Trophoblast cell (in vitro differentiated cells and primary cell): ENCODE data around the gene IL11.

Source experiments
- DNase-seq, 2 donors: peaks; one replicate each; pipeline ENCODE4 v3.0.0-alpha.2; 2016
- H2AFZ ChIP-seq: 2 replicates; pipeline ENCODE4 v1.6.1; 2013; ENCODE audit warnings: low read length, moderate library complexity, mild to moderate bottlenecking; ENCODE audit not compliant: insufficient read depth, poor library complexity
- H2AK5ac ChIP-seq: 2 replicates; pipeline ENCODE4 v1.6.1; 2013; ENCODE audit warnings: mild to moderate bottlenecking, low read length
- H2BK120ac ChIP-seq: 2 replicates; pipeline ENCODE4 v1.6.1; 2013; ENCODE audit warnings: low read length, mild to moderate bottlenecking, moderate library complexity; ENCODE audit not compliant: insufficient read depth, poor library complexity
- H2BK12ac ChIP-seq: 2 replicates; pipeline ENCODE4 v1.6.1; 2013; ENCODE audit warnings: mild to moderate bottlenecking, low read length, moderate library complexity
- H2BK5ac ChIP-seq: 2 replicates; pipeline ENCODE4 v1.6.1; 2013; ENCODE audit warnings: low read length, low read depth, moderate library complexity, mild to moderate bottlenecking; ENCODE audit not compliant: poor library complexity
- H3K14ac ChIP-seq: 2 replicates; pipeline ENCODE4 v1.6.1; 2013; ENCODE audit warnings: mild to moderate bottlenecking, low read length
- H3K18ac ChIP-seq: 2 replicates; pipeline ENCODE4 v1.6.1; 2013; ENCODE audit warnings: mild to moderate bottlenecking, low read length
- H3K23ac ChIP-seq: 2 replicates; pipeline ENCODE4 v1.6.1; 2013; ENCODE audit warnings: low read length
- H3K27ac ChIP-seq: 2 replicates; pipeline ENCODE4 v1.5.1; 2013; ENCODE audit warnings: low read depth, mild to moderate bottlenecking, inconsistent platforms, low read length, moderate library complexity
- H3K27me3 ChIP-seq: 2 replicates; pipeline ENCODE4 v1.6.1; 2013; ENCODE audit warnings: inconsistent platforms, mild to moderate bottlenecking, low read length, moderate library complexity; ENCODE audit not compliant: insufficient read depth
- H3K36me3 ChIP-seq, 2 experiments: 1 replicate in 1 of 2; 2 replicates in 1 of 2; pipeline ENCODE4 v1.6.1; 2013; ENCODE audit warnings: low read length in 2 of 2, mild to moderate bottlenecking in 2 of 2, moderate library complexity in 1 of 2; ENCODE audit not compliant: insufficient read depth in 2 of 2, control insufficient read depth in 1 of 2
- H3K4ac ChIP-seq: 2 replicates; pipeline ENCODE4 v1.6.1; 2013; ENCODE audit warnings: low read depth, mild to moderate bottlenecking, low read length, moderate library complexity
- H3K4me1 ChIP-seq, 2 experiments: 1 replicate in 1 of 2; 2 replicates in 1 of 2; pipeline ENCODE4 v1.6.1; 2013; ENCODE audit warnings: low read length in 2 of 2, mild to moderate bottlenecking in 2 of 2, moderate library complexity in 1 of 2; ENCODE audit not compliant: insufficient read depth in 2 of 2, control insufficient read depth in 1 of 2
- H3K4me2 ChIP-seq: 2 replicates; pipeline ENCODE4 v1.6.1; 2013; ENCODE audit warnings: inconsistent platforms, mild to moderate bottlenecking, low read length, moderate library complexity
- H3K4me3 ChIP-seq: 2 replicates; pipeline ENCODE4 v1.5.1; 2013; ENCODE audit warnings: mild to moderate bottlenecking, low read depth, low read length, inconsistent platforms
- H3K79me1 ChIP-seq: one replicate; pipeline ENCODE4 v1.6.1; 2013; ENCODE audit warnings: low read length
- H3K79me2 ChIP-seq: 2 replicates; pipeline ENCODE4 v1.6.1; 2013; ENCODE audit warnings: low read length, mild to moderate bottlenecking; ENCODE audit not compliant: control insufficient read depth, insufficient read depth, poor library complexity
- H3K9ac ChIP-seq: 2 replicates; pipeline ENCODE4 v1.6.1; 2013; ENCODE audit warnings: mild to moderate bottlenecking, low read length
- H3K9me3 ChIP-seq: 2 replicates; pipeline ENCODE4 v1.6.1; 2013; ENCODE audit warnings: low read depth, mild to moderate bottlenecking, control low read depth, inconsistent platforms, low read length; ENCODE audit not compliant: insufficient read depth
- H4K12ac ChIP-seq: 2 replicates; pipeline ENCODE4 v1.6.1; 2013; ENCODE audit warnings: low read depth, mild to moderate bottlenecking, low read length, moderate library complexity
- H4K8ac ChIP-seq: 2 replicates; pipeline ENCODE4 v1.6.1; 2013; ENCODE audit warnings: low read depth, mild to moderate bottlenecking, low read length, moderate library complexity
- H4K91ac ChIP-seq: one replicate; pipeline ENCODE4 v1.6.1; 2013; ENCODE audit warnings: low read depth, mild to moderate bottlenecking, low read length, moderate library complexity
- WGBS: extraction: QIAGEN DNeasy Blood & Tissue Kit; methylation state at CpG from one replicate; pipeline ENCODE4 v1.1.7; 2013; ENCODE audit warnings: missing lambda C conversion rate; ENCODE audit not compliant: insufficient read length, insufficient coverage; ENCODE audit errors: extremely low coverage; 5-methylcytosine and 5-hydroxymethylcytosine counted together

IL11 gene

GRCh38 chr19:55354698-55355212 lies 15.5 kb downstream of the IL11 start, which contains the start of gene COX6B2:
COX6B2 (minus strand) TSS chr19:55354719; CDS start chr19:55354521, 198 bp downstream.
- peaks cover 8% of the 10 kb centered on the region for H3K9me3 ChIP-seq
- peaks cover 1% of the 10 kb centered on the region for H3K79me1 ChIP-seq
- H2BK12ac ChIP-seq: no peak within 1 kb of the TSS
- no peak within 1 kb of the TSS for H3K14ac ChIP-seq
- no peak within 1 kb of the TSS for H3K23ac ChIP-seq
- no peaks in the 10 kb centered on the region for H3K79me2 ChIP-seq
- DNase-seq: no peak
- no peak within 1 kb of the TSS for H2BK5ac ChIP-seq
- no CpG with 5 or more reads among the region's 43 CpGs for WGBS
- H3K4ac ChIP-seq: no peak within 1 kb of the TSS
- peaks cover 16% of the 10 kb centered on the region for H3K27me3 ChIP-seq
- H4K91ac ChIP-seq: no peak within 1 kb of the TSS
- no peak within 1 kb of the TSS for H3K9ac ChIP-seq
- H3K4me2 ChIP-seq: peak within 1 kb of the TSS; percentile 82
- H3K4me1 ChIP-seq: peaks cover 4 to 15% of the 10 kb centered on the region in 2 experiments
- H2BK120ac ChIP-seq: no peak within 1 kb of the TSS
- no peak within 1 kb of the TSS for H3K27ac ChIP-seq
- H3K18ac ChIP-seq: no peak within 1 kb of the TSS
- no peaks in the 10 kb centered on the region for H3K36me3 ChIP-seq
- H2AK5ac ChIP-seq: no peak within 1 kb of the TSS
- no peak within 1 kb of the TSS for H4K8ac ChIP-seq
- H3K4me3 ChIP-seq: peak within 1 kb of the TSS; percentile 65
- no peak within 1 kb of the TSS for H4K12ac ChIP-seq
- H2AFZ ChIP-seq: peak within 1 kb of the TSS; percentile 51

- Histone ChIP-seq H3K27me3 (peaks cover 16% of the 10 kb centered on the region), H3K27ac (no peak overlapping the region), H4K12ac (no peak overlapping the region), H2BK5ac (no peak overlapping the region), H3K18ac (no peak overlapping the region), H4K8ac (no peak overlapping the region), H3K9me3 (peaks cover 8% of the 10 kb centered on the region), H2BK120ac (no peak overlapping the region), H2BK12ac (no peak overlapping the region), H3K79me2 (no peaks in the 10 kb centered on the region), H3K4me1 (peaks cover 4 to 15% of the 10 kb centered on the region in 2 experiments), H3K79me1 (peaks cover 1% of the 10 kb centered on the region), H4K91ac (no peak overlapping the region), H3K4me3 (peak overlapping the region; percentile 65), H3K36me3 (peaks cover 0 to 2% of the 10 kb centered on the region in 2 experiments), H2AK5ac (no peak overlapping the region), H3K14ac (no peak overlapping the region), H2AFZ (peak overlapping the region; percentile 51), H3K4me2 (peak overlapping the region; percentile 82), H3K4ac (no peak overlapping the region), H3K23ac (no peak overlapping the region), H3K9ac (no peak overlapping the region)
- peak; percentile 30 to 56 for DNase-seq
- no CpG with 5 or more reads among the region's 72 CpGs for whole genome bisulfite sequencing
These were observed 16.2 kb downstream of the IL11 start for GRCh38 chr19:55353803-55354697.

- Histone ChIP-seq H3K79me2 (no peaks in the 10 kb centered on the region), H3K14ac (no peak overlapping the region), H3K23ac (no peak overlapping the region), H4K91ac (no peak overlapping the region), H3K27ac (no peak overlapping the region), H2BK120ac (no peak overlapping the region), H3K79me1 (peaks cover 1% of the 10 kb centered on the region), H2BK12ac (no peak overlapping the region), H3K9ac (no peak overlapping the region), H2AFZ (peak overlapping the region; percentile 19), H3K9me3 (peaks cover 8% of the 10 kb centered on the region), H3K4me1 (peaks cover 6 to 18% of the 10 kb centered on the region in 2 experiments), H3K4me2 (peak overlapping the region; percentile 82), H3K4me3 (peak overlapping the region; percentile 65), H4K12ac (no peak overlapping the region), H2BK5ac (no peak overlapping the region), H3K4ac (no peak overlapping the region), H3K27me3 (peaks cover 16% of the 10 kb centered on the region), H3K36me3 (peaks cover 2 to 4% of the 10 kb centered on the region in 2 experiments), H2AK5ac (no peak overlapping the region), H3K18ac (no peak overlapping the region), H4K8ac (no peak overlapping the region)
- WGBS: no CpG with 5 or more reads among the region's 24 CpGs
- DNase-seq: no peak
These were observed 16.9 kb downstream of the IL11 start for GRCh38 chr19:55353356-55353802.

GRCh38 chr19:55352549-55353145 lies 17.6 kb downstream of the IL11 start:
- Histone ChIP-seq H2BK12ac (no peak overlapping the region), H3K4ac (no peak overlapping the region), H2BK120ac (no peak overlapping the region), H3K4me1 (peaks cover 6 to 21% of the 10 kb centered on the region in 2 experiments), H3K9me3 (peaks cover 8% of the 10 kb centered on the region), H2AFZ (no peak overlapping the region), H2AK5ac (no peak overlapping the region), H3K4me3 (no peak overlapping the region), H3K18ac (no peak overlapping the region), H3K9ac (no peak overlapping the region), H3K23ac (no peak overlapping the region), H3K27ac (no peak overlapping the region), H4K12ac (no peak overlapping the region), H3K79me2 (no peaks in the 10 kb centered on the region), H3K14ac (no peak overlapping the region), H2BK5ac (no peak overlapping the region), H3K4me2 (no peak overlapping the region), H3K79me1 (peaks cover 1% of the 10 kb centered on the region), H4K8ac (no peak overlapping the region), H3K27me3 (peaks cover 16% of the 10 kb centered on the region), H4K91ac (no peak overlapping the region), H3K36me3 (peaks cover 4 to 6% of the 10 kb centered on the region in 2 experiments)
- WGBS: no CpG with 5 or more reads among the region's 25 CpGs
- DNase-seq: peak in 1 of 2 donors; percentile 30
